H9 (cell line): ENCODE results near the gene SRP68. TPM values are rescaled to one million over a fixed set of nuclear protein-coding genes. Genes with fewer than 3 reads are reported as not detected.

Source experiments
- DNase-seq: peaks from one replicate; pipeline ENCODE4 v3.0.0-alpha.2; 2017
- H2AFZ ChIP-seq: one replicate; pipeline ENCODE4 v1.6.1; 2013; ENCODE audit warnings: mild to moderate bottlenecking, low read length, control low read depth, moderate library complexity
- H2AK5ac ChIP-seq: 2 replicates; pipeline ENCODE4 v1.6.1; 2013; ENCODE audit warnings: low read length, control low read depth, mixed read lengths; ENCODE audit not compliant: insufficient read length
- H2BK120ac ChIP-seq: one replicate; pipeline ENCODE4 v1.6.1; 2013; ENCODE audit warnings: low read depth, mild to moderate bottlenecking, low read length, control low read depth, inconsistent platforms; ENCODE audit not compliant: poor library complexity, severe bottlenecking
- H2BK12ac ChIP-seq: 2 replicates; pipeline ENCODE4 v1.6.1; 2013; ENCODE audit warnings: low read length, control low read depth, mixed read lengths, low read depth; ENCODE audit not compliant: insufficient read length
- H2BK15ac ChIP-seq: 2 replicates; pipeline ENCODE4 v1.6.1; 2013; ENCODE audit warnings: low read depth, low read length, control low read depth
- H2BK20ac ChIP-seq: one replicate; pipeline ENCODE4 v1.6.1; 2013; ENCODE audit warnings: low read depth, mild to moderate bottlenecking, low read length, control low read depth, inconsistent platforms; ENCODE audit not compliant: poor library complexity, severe bottlenecking
- H2BK5ac ChIP-seq: 2 replicates; pipeline ENCODE4 v1.6.1; 2013; ENCODE audit warnings: low read length, control low read depth, mixed read lengths; ENCODE audit not compliant: insufficient read length
- H3K14ac ChIP-seq: 2 replicates; pipeline ENCODE4 v1.6.1; 2013; ENCODE audit warnings: low read length, control low read depth; ENCODE audit not compliant: insufficient read depth
- H3K18ac ChIP-seq: 2 replicates; pipeline ENCODE4 v1.6.1; 2013; ENCODE audit warnings: low read depth, mild to moderate bottlenecking, mixed read lengths, low read length, control low read depth; ENCODE audit not compliant: insufficient read length
- H3K23ac ChIP-seq: 2 replicates; pipeline ENCODE4 v1.6.1; 2013; ENCODE audit warnings: low read length, control low read depth, mixed read lengths, low read depth; ENCODE audit not compliant: insufficient read length
- H3K23me2 ChIP-seq: 2 replicates; pipeline ENCODE4 v1.6.1; 2013; ENCODE audit warnings: low read depth, mild to moderate bottlenecking, mixed read lengths, low read length, control low read depth; ENCODE audit not compliant: insufficient read length, poor library complexity, severe bottlenecking
- H3K27ac ChIP-seq: 2 replicates; pipeline ENCODE4 v1.5.1; 2013; ENCODE audit warnings: low read length, control low read depth, mixed read lengths, low read depth; ENCODE audit not compliant: insufficient read length
- H3K27me3 ChIP-seq: 2 replicates; pipeline ENCODE4 v1.6.1; 2013; ENCODE audit warnings: low read length, control low read depth, inconsistent platforms; ENCODE audit not compliant: insufficient read depth
- H3K4ac ChIP-seq: 2 replicates; pipeline ENCODE4 v1.6.1; 2013; ENCODE audit warnings: low read depth, mild to moderate bottlenecking, control low read depth, inconsistent platforms, low read length, moderate library complexity
- H3K4me1 ChIP-seq: 2 replicates; pipeline ENCODE4 v1.6.1; 2013; ENCODE audit warnings: low read length, control low read depth, inconsistent platforms; ENCODE audit not compliant: insufficient read depth
- H3K4me2 ChIP-seq: 2 replicates; pipeline ENCODE4 v1.6.1; 2013; ENCODE audit warnings: low read length, control low read depth, mixed read lengths; ENCODE audit not compliant: insufficient read length, insufficient read depth
- H3K56ac ChIP-seq: 2 replicates; pipeline ENCODE4 v1.6.1; 2013; ENCODE audit warnings: low read depth, mild to moderate bottlenecking, mixed read lengths, low read length, control low read depth; ENCODE audit not compliant: insufficient read length
- H3K79me1 ChIP-seq: 2 replicates; pipeline ENCODE4 v1.6.1; 2013; ENCODE audit warnings: low read depth, mild to moderate bottlenecking, moderate library complexity, low read length, control low read depth, inconsistent platforms; ENCODE audit not compliant: insufficient read depth, poor library complexity, severe bottlenecking
- H3K79me2 ChIP-seq: 2 replicates; pipeline ENCODE4 v1.6.1; 2013; ENCODE audit warnings: low read length, control low read depth, inconsistent platforms; ENCODE audit not compliant: insufficient read depth
- H3K9ac ChIP-seq: 2 replicates; pipeline ENCODE4 v1.6.1; 2013; ENCODE audit warnings: low read length, control low read depth, mixed read lengths; ENCODE audit not compliant: insufficient read length; ENCODE audit errors: extremely low read depth
- H3K9me3 ChIP-seq: one replicate; pipeline ENCODE4 v1.6.1; 2013; ENCODE audit warnings: low read depth, low read length, inconsistent platforms; ENCODE audit not compliant: control insufficient read depth
- H3T11ph ChIP-seq: one replicate; pipeline ENCODE4 v1.6.1; 2013; ENCODE audit warnings: mild to moderate bottlenecking, low read length, control low read depth, inconsistent platforms
- H4K20me1 ChIP-seq: one replicate; pipeline ENCODE4 v1.6.1; 2013; ENCODE audit not compliant: control insufficient read depth, insufficient read length, insufficient read depth
- H4K5ac ChIP-seq: 2 replicates; pipeline ENCODE4 v1.6.1; 2013; ENCODE audit warnings: low read depth, mild to moderate bottlenecking, mixed read lengths, low read length, control low read depth; ENCODE audit not compliant: insufficient read length
- H4K8ac ChIP-seq: replicated peaks from 2 replicates; pipeline ENCODE4 v1.6.1; 2013; ENCODE audit warnings: low read length, control low read depth, mixed read lengths, low read depth; ENCODE audit not compliant: insufficient read length
- H4K91ac ChIP-seq: 2 replicates; pipeline ENCODE4 v1.6.1; 2013; ENCODE audit warnings: low read depth, mild to moderate bottlenecking, moderate library complexity, mixed read lengths, low read length, control low read depth; ENCODE audit not compliant: insufficient read length
- H3K27ac Mint-ChIP-seq, 3 experiments: 2 replicates in 2 of 3; 3 replicates in 1 of 3; pipeline ENCODE4 v1.8.0; 2020 to 2021; ENCODE audit warnings: mixed read lengths in 3 of 3, mild to moderate bottlenecking in 1 of 3, moderate library complexity in 1 of 3
- H3K27me3 Mint-ChIP-seq: 2 replicates; pipeline ENCODE4 v1.8.0; 2021; ENCODE audit warnings: low read depth, mild to moderate bottlenecking, moderate library complexity, mixed read lengths
- H3K36me3 Mint-ChIP-seq, 3 experiments: 2 replicates in 2 of 3; 3 replicates in 1 of 3; pipeline ENCODE4 v1.8.0; 2020 to 2021; ENCODE audit warnings: low read depth in 3 of 3, mixed read lengths in 3 of 3; ENCODE audit not compliant: insufficient read depth in 1 of 3
- H3K4me1 Mint-ChIP-seq, 2 experiments: 2 replicates each; pipeline ENCODE4 v1.8.0; 2020; ENCODE audit warnings: mixed read lengths in 2 of 2
- H3K4me3 Mint-ChIP-seq, 2 experiments: 2 replicates in 1 of 2; 3 replicates in 1 of 2; pipeline ENCODE4 v1.8.0; 2020 to 2021; ENCODE audit warnings: mild to moderate bottlenecking in 2 of 2, mixed read lengths in 2 of 2, moderate library complexity in 1 of 2
- H3K9me3 Mint-ChIP-seq, 2 experiments: 2 replicates in 1 of 2; 3 replicates in 1 of 2; pipeline ENCODE4 v1.8.0; 2020; ENCODE audit warnings: mild to moderate bottlenecking in 2 of 2, mixed read lengths in 2 of 2, moderate library complexity in 1 of 2
- WGBS: extraction: QIAGEN DNeasy Blood & Tissue Kit; methylation state at CpG from one replicate; pipeline ENCODE4 v1.1.7; 2013; ENCODE audit warnings: missing lambda C conversion rate, low lambda C conversion rate, mixed read lengths; ENCODE audit not compliant: insufficient read length; ENCODE audit errors: extremely low coverage; 5-methylcytosine and 5-hydroxymethylcytosine counted together
- total RNA-seq: library from RNA; stranded (reverse); gene quantifications from 2 replicates; pipeline ENCODE4 v1.2.1, GENCODE V29; 2021
- TF ChIP-seq, protein P1 (sequence below): fragments of 200-600 bp; sonication (generic); conservative IDR thresholded peaks from 3 replicates; pipeline ENCODE4 v1.8.0; 2021; ENCODE audit warnings: antibody characterized with exemption, mild to moderate bottlenecking

The SRP68 gene
- total RNA-seq, 1 experiment from 2014 or later = 86.1 TPM

- peaks cover 75% of the 10 kb centered on the region for H3K27me3 Mint-ChIP-seq
- Histone ChIP-seq H3K79me2 (no peaks in the 10 kb centered on the region), H4K8ac (no peak overlapping the region), H3K14ac (no peak overlapping the region; the same call in 1 of the 2 replicates), H3K56ac (no peak overlapping the region), H2BK20ac (no peak overlapping the region), H2BK5ac (no peak overlapping the region), H2BK120ac (no peak overlapping the region), H4K91ac (no peak overlapping the region), H2AFZ (no peak overlapping the region), H3K27me3 (peaks cover 58% of the 10 kb centered on the region), H3K79me1 (no peaks in the 10 kb centered on the region), H3K23me2 (peaks cover 29% of the 10 kb centered on the region), H3T11ph (no peak overlapping the region), H2BK15ac (no peak overlapping the region), H3K9ac (no peak overlapping the region), H2BK12ac (no peak overlapping the region), H4K5ac (no peak overlapping the region), H3K4ac (no peak overlapping the region), H3K18ac (no peak overlapping the region), H3K27ac (no peak overlapping the region), H3K4me2 (peak overlapping the region; percentile 46), H3K9me3 (no peaks in the 10 kb centered on the region), H4K20me1 (peaks cover 3% of the 10 kb centered on the region), H2AK5ac (no peak overlapping the region), H3K4me1 (peaks cover 8% of the 10 kb centered on the region; the same call in 1 of the 2 replicates), H3K23ac (no peak overlapping the region)
- no CpG with 5 or more reads among the region's 82 CpGs for WGBS
- TF ChIP-seq, protein P1, sequence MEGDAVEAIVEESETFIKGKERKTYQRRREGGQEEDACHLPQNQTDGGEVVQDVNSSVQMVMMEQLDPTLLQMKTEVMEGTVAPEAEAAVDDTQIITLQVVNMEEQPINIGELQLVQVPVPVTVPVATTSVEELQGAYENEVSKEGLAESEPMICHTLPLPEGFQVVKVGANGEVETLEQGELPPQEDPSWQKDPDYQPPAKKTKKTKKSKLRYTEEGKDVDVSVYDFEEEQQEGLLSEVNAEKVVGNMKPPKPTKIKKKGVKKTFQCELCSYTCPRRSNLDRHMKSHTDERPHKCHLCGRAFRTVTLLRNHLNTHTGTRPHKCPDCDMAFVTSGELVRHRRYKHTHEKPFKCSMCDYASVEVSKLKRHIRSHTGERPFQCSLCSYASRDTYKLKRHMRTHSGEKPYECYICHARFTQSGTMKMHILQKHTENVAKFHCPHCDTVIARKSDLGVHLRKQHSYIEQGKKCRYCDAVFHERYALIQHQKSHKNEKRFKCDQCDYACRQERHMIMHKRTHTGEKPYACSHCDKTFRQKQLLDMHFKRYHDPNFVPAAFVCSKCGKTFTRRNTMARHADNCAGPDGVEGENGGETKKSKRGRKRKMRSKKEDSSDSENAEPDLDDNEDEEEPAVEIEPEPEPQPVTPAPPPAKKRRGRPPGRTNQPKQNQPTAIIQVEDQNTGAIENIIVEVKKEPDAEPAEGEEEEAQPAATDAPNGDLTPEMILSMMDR = no peak
- H3K27ac Mint-ChIP-seq = no peak overlapping the region
- H3K9me3 Mint-ChIP-seq = peaks cover 0 to 3% of the 10 kb centered on the region in 2 experiments; a peak in 2 of 5 replicates
- H3K4me3 Mint-ChIP-seq = peak overlapping the region; percentile 55 to 78
- peak; percentile 74 for DNase-seq
- peaks cover 51 to 60% of the 10 kb centered on the region in 2 experiments for H3K4me1 Mint-ChIP-seq
- peaks cover 0 to under 1% (median 0%) of the 10 kb centered on the region in 3 experiments; a peak in 2 of 7 replicates for H3K36me3 Mint-ChIP-seq
Observed at GRCh38 chr17:76076765-76077583, 4.7 kb upstream of the SRP68 start.
